OCI-LY7 (cell line): Measurements from ENCODE around the gene SNX14.

ENCODE experiments used
- CTCF ChIP-seq: fragments of 200-600 bp; sonication (generic); conservative IDR thresholded peaks from 2 replicates; pipeline ENCODE4 v1.5.1; 2014; ENCODE audit warnings: mild to moderate bottlenecking, antibody characterized with exemption, low read length, moderate library complexity, mixed read lengths
- EZH2phosphoT487 ChIP-seq: fragments of 200-600 bp; sonication (generic); IDR thresholded peaks from 2 replicates; pipeline ENCODE4 v1.6.1; 2018; ENCODE audit warnings: low read depth, borderline replicate concordance, mild to moderate bottlenecking, mixed run types, antibody characterized with exemption, low read length, moderate library complexity, mixed read lengths

DNA sequence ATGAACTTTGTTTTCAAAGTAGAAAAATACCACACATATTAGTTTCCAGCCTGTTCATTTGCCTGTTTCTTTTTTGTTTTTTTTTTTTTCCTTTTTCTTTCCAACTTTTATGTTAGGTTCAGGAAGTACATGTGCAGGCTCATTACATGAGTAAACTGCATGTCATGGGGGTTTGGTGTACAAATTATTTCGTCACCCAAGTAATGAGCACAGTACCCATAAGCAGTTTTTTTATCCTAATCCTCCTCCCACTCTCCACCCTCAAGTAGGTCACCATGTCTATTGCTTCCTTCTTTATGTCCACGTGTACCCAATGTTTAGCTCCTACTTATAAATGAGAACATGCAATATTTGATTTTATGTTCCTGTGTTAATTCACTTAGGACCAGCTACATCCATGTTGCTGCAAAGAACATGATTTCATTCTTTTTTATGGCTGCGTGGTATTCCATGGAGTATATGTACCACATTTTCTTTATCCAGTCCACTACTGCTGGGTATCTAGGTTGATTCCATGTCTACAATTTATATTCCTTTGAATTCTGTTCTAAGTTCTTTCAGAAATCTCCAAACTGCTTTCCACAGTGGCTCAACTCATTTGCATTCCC, 31.8 kb downstream of the SNX14 start:
- no peak for TF ChIP-seq CTCF
- TF ChIP-seq EZH2phosphoT487 = no peak
